HG03442 (cell line): ENCODE measurements around the gene CLTRN.
"Not testable (repeated sequence)": the region's sequence is repeated elsewhere in the genome, so short reads cannot be mapped to it uniquely, and the experiment has no call there.

Experiments used
- ATAC-seq: cut with Tn5 transposase; IDR thresholded peaks from one replicate; pipeline ENCODE4 v1.9.1; 2021; ENCODE audit warnings: mild to moderate bottlenecking, moderate library complexity; ENCODE audit not compliant: unreplicated experiment

CLTRN gene

GRCh38 chrX:15653961-15654360 lies 10.6 kb downstream of the CLTRN start:
- ATAC-seq: no peak

GRCh38 chrX:15647510-15647909 lies 17.1 kb downstream of the CLTRN start:
- not testable (repeated sequence) for ATAC-seq

DNA sequence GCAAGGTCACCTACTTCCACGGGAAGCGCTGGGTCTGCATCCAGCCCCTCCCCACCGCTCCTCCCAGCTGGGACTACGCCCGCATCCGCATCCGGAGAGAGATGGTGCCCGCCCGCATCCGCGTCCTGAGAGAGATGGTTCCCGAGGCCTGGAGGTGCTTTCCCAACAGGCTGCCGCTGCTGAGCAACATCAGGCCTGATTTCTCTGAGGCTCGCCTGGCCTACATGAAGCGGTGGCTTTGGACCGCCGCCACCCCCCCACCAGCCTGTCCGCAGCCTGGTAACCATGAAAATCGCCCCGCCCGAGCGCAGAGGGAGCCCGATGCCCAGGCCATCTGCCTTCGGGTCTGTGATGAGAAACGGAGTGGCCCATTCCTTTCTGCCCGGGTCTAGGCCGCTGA lies 18.1 kb downstream of the CLTRN start:
- no peak for ATAC-seq

- no peak for ATAC-seq
Observed at GRCh38 chrX:15646031-15646430, 18.6 kb downstream of the CLTRN start.

DNA sequence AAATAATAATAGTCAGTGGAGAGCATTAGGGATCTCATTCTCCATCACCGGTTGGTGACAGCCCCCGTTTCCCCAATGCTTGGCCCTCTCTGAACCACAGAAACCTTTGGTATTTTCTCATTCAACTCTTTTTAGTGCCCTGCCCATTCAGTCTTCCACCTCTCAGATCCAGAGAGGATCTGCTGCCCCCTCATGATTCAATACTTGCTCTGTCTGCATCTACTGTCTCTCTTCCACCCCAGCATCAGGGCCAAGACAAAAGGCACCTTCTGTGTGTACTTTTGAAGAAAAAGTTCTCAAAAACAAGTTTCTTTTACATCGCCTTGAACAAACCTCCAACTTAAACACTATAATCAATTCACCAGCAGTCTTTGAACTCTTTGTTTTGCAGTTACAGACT lies 19.3 kb downstream of the CLTRN start:
- no peak for ATAC-seq

DNA sequence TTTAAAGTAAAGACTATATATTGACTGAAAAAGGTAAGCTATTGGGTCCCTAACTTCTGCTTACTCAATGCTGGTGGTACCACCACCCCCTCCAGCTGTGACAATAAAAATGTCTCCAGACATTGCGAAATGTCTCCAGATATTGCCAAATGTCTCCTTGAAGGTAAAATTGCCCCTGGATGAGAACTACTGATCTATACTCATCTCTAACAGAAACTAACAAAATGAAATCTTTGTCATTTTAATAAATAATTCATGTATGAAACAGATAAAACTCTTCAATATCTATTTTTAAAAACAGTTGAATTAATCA lies 20.1 kb downstream of the CLTRN start:
- no peak for ATAC-seq

DNA sequence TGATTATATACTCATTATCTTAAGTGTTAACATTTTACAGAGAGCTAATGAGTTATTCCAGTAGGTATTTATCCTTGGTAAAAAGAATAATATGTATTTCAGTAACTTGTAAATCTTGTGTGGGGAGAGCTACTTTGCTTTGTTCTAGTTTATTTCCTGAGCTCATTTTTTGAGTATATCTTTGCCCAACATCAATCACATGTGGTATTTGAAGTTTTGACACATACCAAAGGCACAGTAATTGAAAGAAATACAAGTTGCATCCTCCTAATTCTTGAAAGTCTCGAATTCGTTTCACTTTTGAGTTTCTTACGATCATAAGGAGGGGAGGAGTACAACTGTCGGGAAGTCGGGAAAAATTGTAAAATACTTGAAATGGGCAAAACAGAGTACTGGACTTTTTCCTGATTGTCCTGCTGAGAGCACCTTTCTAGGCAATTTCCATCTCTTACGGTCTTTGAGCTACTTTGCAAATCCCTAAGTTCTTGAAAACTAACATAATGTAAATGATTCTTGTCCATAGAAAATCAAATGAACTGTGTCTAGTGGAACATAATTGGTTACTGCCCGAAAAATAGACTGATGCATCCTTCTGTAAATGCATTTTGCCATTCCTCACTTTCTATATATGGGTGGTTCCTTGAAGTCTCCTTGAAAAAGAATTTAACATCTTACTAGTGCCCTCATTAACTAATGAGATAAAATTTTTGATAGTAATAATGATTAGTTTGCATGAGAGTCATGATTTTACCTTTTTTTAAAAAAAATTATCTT lies 20.6 kb downstream of the CLTRN start:
- no peak for ATAC-seq

GRCh38 chrX:15631637-15632036 lies 33.0 kb downstream of the CLTRN start:
- ATAC-seq: no peak

GRCh38 chrX:15623054-15623453 lies 41.6 kb downstream of the CLTRN start:
- no peak for ATAC-seq

DNA sequence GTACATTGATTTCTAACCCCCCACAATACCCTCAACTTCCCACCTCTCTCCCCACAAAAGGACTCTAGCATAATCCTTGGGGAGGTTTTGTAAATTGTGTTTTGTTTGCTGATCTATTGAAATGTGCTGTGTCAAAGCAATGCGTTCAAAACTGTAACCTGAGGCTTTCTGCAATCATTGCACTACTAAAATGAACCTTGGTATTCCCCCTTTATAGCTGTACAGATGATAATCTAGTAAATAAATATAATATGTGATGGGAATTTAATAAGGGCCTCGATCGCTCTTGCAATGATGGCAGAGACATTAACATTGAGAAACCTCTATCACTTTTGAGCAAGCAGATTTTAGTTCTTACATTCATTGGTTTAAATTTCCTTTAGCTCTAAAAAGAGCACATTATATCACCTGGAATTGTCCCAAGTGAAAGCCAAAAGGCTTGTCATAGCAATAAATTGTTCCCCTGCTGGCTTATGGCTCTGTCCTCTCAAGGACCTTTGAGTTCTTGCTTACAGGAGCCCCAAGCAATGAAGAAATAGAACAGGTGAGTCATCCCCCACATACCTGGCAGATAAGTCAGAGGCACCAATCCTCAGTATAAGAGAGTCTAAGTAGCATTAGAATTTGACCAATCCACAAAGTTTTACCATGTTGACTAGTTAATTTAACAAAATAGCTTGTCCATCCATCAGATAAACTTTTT lies 45.4 kb downstream of the CLTRN start:
- ATAC-seq: no peak

- ATAC-seq: no peak
Observed at GRCh38 chrX:15617111-15617510, 47.5 kb downstream of the CLTRN start.

DNA sequence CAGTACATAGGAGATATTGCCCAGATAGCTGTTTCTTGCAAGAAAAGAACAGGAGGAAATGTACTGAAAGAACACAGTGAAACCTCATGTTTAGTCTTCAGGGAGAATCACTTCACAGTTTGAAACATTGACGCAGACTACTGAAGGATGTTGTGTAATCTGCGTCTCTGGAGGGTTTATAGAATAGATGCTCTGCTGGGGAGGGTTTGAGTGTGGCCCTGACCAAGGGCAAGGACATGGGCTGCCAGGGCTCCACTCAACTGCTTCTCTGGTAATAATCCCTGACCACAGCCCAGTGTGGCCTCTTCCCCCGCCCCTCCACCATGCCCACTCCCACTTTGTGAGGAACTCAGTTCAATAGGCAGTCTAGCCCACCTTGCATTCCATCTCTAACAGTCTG lies 48.1 kb downstream of the CLTRN start:
- ATAC-seq: no peak

GRCh38 chrX:15607067-15607466 lies 57.5 kb downstream of the CLTRN start:
- no peak for ATAC-seq

DNA sequence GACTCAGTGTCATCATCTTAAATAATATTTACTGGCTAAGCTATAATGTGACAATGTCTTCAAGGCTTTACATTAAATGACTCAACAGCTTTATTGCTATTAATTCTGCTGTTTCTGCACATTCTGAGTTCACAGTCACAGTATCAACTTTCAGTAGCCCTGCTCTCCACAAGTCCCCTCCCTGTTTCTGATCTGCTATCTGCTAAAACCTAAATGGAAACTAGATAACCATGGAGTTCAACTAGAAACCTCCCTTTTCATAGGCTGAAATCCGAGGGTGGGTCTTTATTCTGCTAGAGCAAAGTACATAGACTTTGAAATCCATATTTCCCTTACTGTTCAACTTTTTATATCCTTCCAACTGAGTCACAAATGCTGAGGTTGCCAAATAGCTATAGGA lies 58.5 kb downstream of the CLTRN start:
- no peak for ATAC-seq

DNA sequence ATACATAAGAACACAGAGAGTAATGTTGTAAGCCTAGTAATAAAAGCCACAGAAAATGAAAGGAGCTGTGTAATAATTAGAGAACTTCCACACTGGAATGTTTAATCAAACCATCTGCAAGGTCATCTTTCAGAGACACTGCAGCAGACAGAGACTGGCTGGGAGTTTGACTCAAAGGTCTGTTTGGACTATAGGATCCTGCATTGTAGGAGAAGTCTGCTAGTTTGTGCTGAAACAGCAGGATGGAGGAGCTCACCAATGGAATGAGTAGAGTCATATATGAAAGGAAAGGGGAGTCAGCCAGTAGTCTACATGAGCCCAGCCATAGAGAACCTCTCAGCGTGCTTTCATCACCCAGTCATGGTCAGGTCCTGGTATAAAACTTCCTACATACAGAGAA lies 59.4 kb downstream of the CLTRN start:
- no peak for ATAC-seq

GRCh38 chrX:15602761-15603160 lies 61.8 kb downstream of the CLTRN start:
- ATAC-seq: no peak

GRCh38 chrX:15601932-15602331 lies 62.7 kb downstream of the CLTRN start:
- no peak for ATAC-seq

GRCh38 chrX:15600745-15601144 lies 63.9 kb downstream of the CLTRN start, which contains the start of gene ACE2:
ACE2 (minus strand) TSS chrX:15600960; CDS start chrX:15600911, 49 bp downstream.
- no peak for ATAC-seq

DNA sequence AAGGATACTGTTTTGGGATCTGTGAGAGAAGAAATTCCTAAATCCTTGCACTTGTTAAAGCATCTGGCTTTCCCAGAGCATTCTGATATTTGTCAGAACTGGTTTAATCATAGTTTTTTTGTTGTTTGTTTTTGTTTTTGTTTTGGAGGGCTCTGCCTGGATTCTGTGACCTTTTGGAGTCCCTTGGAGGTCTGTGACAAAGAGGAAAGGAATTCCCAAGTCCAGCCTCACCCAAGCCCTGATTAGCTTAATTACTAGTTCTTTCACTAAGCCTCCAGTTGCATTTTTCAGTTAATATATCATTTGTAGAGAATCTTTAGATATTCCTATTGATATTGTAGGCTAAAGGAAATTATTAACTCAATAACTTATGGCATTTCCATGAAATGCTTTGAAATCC lies 64.6 kb downstream of the CLTRN start:
- no peak for ATAC-seq

- no peak for ATAC-seq
Observed at GRCh38 chrX:15599461-15599860, 65.1 kb downstream of the CLTRN start.

DNA sequence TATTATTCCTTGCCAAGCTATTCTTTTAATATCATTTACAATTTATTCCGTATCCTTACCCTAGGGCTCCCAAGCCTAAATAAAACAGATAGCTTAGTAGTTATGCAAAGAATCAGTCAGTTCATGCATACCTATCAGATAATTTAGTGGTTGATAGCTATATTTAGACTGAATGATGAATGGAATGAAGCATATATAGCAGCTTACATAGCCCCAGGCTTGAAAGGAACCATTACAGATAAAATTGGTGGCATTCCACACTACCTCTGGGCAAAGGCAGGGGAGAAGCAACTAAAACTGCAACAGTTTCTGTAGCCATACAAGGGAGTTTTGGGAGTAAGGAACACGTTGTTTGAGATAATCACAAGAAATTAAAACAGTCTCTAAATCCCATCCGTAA lies 66.6 kb downstream of the CLTRN start:
- ATAC-seq: no peak

DNA sequence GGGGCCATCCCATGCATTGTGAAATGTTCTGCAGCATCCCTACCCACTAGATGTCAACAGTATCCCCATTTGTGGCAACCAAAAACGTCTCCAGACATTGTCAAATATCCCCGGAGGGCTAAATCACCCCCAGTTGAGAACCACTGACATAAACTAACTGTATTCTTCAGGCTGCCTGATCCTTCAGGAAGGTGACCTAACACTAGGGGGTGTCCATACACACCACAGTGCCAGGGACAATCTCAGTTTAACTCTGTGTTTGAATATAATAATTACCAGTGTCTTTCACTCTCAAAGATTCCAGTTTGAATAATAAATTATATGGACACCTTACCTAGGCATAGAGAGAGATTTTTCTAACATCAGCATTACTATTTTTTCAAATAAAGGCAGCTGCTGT lies 70.2 kb downstream of the CLTRN start:
- no peak for ATAC-seq
